HG03558 (cell line): ENCODE measurements around the gene HELT.
"Not testable (repeated sequence)": the region's sequence is repeated elsewhere in the genome, so short reads cannot be mapped to it uniquely, and the experiment has no call there.

Experiments
- ATAC-seq: cut with Tn5 transposase; IDR thresholded peaks from one replicate; pipeline ENCODE4 v1.9.1; 2021; ENCODE audit warnings: moderate number of reproducible peaks; ENCODE audit not compliant: unreplicated experiment; ENCODE audit errors: extremely low read depth

Gene HELT

GRCh38 chr4:185017964-185018772 lies at the start of gene HELT:
Gene HELT (plus strand): TSS chr4:185018490. CDS start chr4:185018929, 439 bp downstream.
- ATAC-seq, result no peak

DNA sequence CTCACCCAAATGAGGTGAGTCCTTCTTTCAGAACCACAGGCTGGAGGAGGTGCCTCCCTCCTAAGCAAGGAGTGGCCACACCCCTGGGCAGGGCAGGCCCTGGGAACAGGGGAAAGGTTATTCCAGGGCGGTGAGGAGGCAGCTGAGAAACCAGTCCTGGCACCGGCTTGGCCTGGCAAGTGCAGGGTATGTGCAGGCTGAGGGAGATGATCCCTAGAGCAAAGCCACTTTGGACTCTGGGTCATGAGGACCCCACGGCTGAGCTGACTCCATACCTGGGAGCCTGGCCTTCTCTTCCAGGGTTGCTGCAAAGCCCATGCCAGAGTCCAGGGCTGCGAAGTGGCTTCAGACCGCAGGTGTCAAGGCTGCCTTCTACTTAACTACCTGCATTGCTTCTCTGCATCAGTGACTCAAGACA lies 49.5 kb upstream of the HELT start:
- no peak for ATAC-seq

DNA sequence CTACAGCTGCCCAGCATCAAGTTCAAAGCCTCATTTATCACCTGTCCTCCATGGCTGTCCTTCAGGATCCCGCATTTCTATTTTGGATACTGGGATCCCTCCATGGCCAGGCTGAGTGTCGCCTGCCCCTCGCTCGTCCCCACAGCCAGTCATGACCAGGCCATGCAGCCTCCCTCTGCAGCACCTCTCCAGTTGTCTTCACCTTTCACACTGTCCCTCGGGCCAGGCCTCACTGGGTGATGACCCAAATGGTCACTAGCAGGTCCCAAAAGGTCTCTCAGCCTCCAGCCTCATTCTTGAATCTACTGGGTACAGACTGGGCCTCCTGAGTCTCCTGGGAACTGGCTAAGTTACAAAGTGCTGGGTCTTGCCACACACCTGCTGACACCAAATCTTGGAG lies 48.7 kb upstream of the HELT start:
- no peak for ATAC-seq

GRCh38 chr4:184972991-184973390 lies 45.3 kb upstream of the HELT start:
- no peak for ATAC-seq

GRCh38 chr4:184976348-184976747 lies 41.9 kb upstream of the HELT start:
- not testable (repeated sequence) for ATAC-seq

- ATAC-seq, result no peak
These were observed 40.5 kb upstream of the HELT start for GRCh38 chr4:184977747-184978146.

DNA sequence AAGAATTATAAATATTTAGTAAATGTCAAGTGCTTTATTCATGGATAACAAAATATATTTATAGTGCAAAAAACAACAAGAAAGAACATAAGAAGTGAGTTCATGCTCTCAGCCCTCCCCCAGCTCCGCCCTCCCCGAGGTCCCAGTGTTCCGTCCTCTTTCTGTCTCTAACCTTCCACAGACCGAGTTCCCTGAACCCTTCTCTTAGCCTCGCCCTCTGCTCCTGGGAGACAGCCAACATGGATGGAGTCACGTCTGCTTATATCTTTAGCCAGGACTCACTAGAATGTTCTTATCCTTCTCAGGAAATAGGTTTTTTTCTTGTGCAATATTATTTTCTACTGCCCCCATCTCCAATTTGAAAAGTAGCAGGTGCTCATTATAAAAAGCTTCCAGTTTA lies 40.1 kb upstream of the HELT start:
- ATAC-seq, result no peak

DNA sequence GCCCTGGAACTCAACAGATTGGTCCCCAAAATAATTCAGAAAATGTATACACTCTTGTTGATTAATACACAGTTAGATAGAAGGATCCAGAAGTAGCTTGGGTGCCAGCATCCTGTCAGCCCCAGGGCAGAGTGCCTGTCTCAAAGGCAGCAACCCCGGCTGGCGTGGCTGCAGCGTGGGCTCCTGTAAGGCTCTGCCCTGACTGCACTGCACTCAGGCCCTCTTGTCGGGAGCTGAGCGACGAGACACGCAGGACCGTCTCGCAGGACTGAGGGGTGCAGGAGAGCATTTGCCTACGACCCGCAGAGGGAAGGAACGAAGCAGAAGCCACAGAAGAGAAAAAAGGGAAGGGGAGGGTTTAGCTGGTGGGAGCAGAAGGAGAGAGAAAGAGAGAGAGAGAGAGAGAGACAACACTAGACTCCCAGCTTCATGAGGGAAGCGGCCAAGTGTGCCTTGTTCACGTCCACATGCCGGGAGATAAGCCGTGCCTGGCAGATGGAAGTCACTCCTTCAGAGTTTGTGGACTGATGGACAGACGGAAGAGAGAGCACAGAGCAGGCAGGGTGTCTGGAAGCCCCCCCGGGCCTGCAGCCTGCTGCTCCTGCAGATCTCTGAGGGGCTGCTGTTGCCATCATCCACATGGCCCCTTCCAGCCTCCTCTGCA lies 38.7 kb upstream of the HELT start:
- no peak for ATAC-seq

DNA sequence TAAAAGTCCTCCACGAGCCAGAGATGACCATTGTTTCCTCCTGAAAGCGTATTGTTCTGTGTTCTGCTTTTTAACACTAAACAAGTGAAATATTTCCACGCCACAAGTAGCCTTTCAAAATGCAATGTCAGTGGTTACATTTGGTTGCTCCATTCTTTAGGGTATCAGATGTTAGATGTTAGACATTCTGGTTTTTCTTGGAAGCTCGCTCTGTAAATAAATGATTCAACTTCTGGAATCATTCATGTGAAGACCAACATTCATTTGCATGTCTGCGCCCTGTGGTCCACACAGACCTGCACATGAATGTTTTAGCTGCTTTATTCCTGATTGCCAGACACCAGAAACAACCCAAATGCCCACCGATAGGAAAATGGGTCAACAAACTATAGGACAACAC lies 38.0 kb upstream of the HELT start:
- ATAC-seq, result no peak

DNA sequence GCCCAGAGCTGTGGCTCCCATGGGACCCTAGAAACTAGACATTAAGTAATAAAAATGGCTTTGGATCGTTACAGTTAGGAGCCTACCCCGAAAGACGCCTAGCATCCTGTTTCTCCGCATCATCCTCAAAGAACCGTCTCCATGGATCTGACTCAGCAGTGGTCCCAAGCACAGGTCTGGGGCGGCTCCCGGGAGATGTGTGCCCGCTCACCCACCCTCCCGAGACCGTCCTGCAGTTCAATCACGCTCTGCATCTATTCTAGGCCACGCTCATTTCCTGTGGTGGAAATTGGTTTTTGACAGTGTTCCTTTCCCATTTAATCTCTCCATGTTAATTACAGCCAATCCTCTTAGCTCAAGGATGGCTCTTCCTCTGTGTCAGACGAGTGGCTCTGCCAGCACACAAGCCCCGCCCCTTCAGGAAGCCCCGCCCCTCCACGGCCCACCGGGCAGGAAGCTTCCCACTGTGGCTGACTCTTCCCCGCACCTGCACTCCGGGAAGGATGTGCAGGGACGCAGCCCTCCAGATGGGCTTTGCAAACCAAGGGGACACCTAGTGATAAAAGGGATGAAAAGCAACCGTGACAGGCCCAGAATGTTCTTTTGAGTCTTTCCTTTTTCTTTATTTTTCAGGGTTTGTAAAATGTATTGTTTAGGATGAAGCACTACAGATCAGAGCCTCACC lies 34.5 kb upstream of the HELT start:
- ATAC-seq, result peak; percentile 75

- no peak for ATAC-seq
These were observed 30.7 kb upstream of the HELT start for GRCh38 chr4:184987493-184988031.

DNA sequence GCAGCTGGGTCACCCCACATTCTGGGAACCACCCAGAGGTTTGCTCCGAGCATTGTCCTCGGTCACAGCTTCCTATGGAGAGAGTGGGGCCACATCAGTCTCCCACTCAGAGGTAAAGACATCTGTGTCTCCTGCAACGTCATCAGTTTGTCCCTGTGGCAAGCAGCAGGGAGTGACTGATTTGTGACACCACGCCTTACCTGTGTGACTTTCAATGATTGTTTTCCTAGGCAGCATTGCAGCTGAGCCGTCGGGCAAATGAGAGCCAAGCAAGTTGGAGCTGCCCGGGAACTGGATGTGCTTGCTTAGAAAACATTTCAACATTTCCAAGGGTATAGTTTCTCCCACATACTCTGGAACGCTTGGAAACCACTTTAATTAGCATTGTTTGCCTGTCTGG lies 29.7 kb upstream of the HELT start:
- ATAC-seq, result no peak

- not testable (repeated sequence) for ATAC-seq
These were observed 29.0 kb upstream of the HELT start for GRCh38 chr4:184989283-184989682.

DNA sequence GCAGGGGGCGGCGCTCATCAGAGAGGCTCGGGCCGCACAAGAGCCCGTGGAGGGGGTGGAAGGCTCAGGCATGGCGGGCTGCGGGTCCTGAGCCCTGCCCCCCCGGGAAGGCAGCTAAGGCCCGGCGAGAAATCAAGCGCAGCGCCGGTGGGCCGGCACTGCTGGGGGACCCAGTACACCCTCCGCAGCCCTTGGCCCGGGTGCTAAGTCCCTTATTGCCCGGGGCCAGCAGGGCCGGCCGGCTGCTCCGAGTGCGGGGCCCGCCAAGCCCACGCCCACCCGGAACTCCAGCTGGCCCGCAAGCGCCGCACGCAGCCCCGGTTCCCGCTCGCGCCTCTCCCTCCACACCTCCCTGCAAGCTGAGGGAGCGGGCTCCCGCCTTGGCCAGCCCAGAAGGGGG lies 28.2 kb upstream of the HELT start:
- ATAC-seq, result not testable (repeated sequence)

DNA sequence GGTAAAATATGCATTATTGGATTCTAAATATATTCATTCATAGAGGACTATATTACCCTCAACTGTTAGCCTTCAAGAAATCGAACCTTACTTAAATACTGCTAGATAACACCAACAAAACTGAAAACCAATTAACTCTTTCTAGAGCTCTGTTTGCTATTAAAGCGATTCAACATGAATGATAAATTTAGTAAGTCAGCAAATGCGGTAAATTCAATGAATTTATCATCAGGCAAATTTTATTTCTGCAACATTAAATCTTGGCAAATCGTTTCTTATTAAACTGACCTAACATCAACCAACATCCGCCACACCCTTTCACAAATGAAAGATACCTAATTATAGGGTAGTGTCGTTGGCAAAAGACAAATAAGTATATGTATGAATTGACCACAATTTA lies 26.4 kb upstream of the HELT start:
- no peak for ATAC-seq

DNA sequence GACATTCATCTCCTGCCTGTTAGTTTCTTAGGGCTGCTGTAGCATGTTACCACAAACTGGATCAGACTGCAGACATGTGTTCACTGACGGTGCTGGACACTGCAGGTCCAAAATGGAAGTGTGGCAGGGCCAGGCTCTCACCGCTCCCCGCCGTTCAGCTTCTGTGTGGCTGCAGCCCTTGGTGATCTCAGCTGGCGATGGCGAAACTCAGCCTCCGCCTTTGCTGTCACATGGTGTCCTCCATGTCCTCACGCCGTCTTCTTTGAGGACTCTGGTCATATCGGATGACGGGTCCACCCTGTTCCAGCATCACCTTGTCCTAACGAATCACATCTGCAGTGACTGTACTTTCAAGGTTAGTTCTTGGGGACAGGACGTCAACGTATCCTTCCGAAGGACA lies 25.9 kb upstream of the HELT start:
- no peak for ATAC-seq

- no peak for ATAC-seq
These were observed 25.0 kb upstream of the HELT start for GRCh38 chr4:184993247-184993646.

DNA sequence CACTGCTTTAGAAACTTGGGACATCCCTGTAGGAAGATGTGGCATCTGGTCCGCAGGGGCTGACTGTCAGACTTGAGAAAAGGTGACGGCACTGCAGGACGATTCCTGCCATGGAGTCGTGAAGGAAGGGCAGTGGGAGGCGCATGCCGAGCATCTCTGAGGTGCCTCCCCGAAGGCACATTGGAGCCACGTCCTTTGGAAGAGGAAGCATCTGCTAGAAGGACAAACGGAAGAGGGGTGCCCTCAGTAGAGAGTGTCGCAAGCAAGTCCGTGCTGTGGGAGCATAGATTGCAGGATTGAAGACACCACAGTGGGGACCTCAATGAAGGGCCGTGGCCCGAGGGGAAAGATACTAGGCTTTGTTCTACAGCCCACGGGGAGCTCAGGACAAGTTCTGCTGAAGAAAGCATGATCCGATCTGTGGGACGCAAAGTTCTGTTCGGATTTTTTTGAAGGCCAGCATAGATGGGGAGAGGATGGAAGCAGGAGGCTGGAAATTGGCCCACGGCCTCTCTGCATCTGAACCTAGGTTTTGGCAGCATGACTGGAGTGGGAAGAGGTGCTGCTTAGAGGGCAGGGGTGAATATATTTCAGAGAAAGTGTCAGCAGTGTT lies 24.2 kb upstream of the HELT start:
- no peak for ATAC-seq

- ATAC-seq, result no peak
These were observed 23.7 kb upstream of the HELT start for GRCh38 chr4:184994623-184995010.

DNA sequence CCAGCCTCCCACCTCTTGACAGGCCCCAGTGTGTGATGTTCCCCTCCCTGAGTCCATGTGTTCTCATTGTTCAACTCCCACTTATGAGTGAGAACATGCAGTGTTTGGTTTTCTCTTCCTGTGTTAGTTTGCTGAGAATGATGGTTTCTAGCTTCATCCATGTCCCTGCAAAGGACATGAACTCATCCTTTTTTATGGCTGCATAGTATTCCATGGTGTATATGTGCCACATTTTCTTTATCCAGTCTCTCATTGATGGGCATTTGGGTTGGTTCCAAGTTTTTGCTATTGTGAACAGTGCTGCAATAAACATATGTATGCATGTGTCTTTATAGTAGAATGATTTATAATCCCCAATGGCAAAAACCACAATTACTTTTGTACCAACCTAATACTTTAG lies 20.6 kb upstream of the HELT start:
- ATAC-seq, result not testable (repeated sequence)

GRCh38 chr4:185002784-185003183 lies 15.5 kb upstream of the HELT start:
- ATAC-seq, result no peak
